ENCODE results near the gene ATXN2. TPM values are rescaled to one million over a fixed set of nuclear protein-coding genes. Genes with fewer than 3 reads are reported as not detected.

ATXN2 gene
- total and polyA plus RNA-seq, 9 of the 15 experiments (the other 6 are each of a cell fraction or from before 2014, with no cell fraction given) = 16.8 to 67.8 (median 29.3) TPM

DNA sequence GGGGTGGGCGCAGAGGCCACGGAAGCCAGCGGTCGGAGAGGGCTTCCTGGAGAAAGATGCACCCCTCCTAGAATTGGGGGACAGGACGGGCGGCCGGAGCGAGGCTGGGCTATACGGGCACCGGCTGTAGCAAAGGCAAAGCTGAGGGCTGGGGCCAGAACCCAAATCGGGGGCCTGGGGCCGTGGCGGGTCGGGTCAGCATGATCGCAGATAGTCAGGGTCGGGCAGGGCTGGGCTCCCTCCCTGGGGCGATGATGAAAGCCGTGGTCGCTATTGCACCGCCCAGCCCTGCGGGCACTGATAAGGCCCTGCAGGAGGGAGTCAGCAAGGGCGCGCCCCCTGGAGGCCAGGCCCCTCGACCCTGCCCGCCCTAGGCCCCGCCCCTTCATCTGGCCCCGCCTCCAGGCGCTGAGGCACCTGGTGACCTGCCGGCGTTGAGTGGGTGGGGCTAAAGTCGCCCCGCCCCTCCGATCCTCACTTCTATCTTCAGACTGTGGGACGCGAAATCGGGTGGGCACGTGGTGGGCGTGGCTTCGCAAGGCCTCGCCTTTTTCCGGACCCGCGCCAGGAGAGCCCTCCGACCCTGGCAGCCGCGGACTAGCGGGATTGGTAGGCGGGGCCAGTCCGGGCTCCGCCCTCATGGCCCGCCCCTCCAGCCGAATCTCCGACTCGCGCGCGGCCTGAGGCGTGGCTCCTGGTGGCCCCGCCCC lies 193.8 kb downstream of the ATXN2 start (continued):
- TF ChIP-seq KLF6 (CRISPR knock-in tag; IDR thresholded peaks at IDR 0.05; ENCODE audit: borderline replicate concordance) (peak; percentile 72; the same call in 1 of the 2 replicates), NFE2 (IDR thresholded peaks at IDR 0.05; ENCODE audit: low read depth) (peak; percentile 36; the same call in 1 of the 2 replicates), RBBP5 (IDR thresholded peaks at IDR 0.05; ENCODE audit: borderline replicate concordance, insufficient read depth, low read length, poor library complexity, severe bottlenecking) (peak; percentile 31), ZNF12 (CRISPR knock-in tag; IDR thresholded peaks at IDR 0.05) (0 out of 2 replicates have a peak, but pooled peaks have one; percentile 52), ESRRB (CRISPR knock-in tag; IDR thresholded peaks at IDR 0.05; ENCODE audit: borderline replicate concordance) (no peak), STAG1 (CRISPR knock-in tag; IDR thresholded peaks at IDR 0.05; ENCODE audit: borderline replicate concordance) (no peak), TEAD2 (tag; IDR thresholded peaks at IDR 0.05) (no peak), TGIF2 (CRISPR knock-in tag; IDR thresholded peaks at IDR 0.05) (no peak), STAT5A (IDR thresholded peaks at IDR 0.05; ENCODE audit: borderline replicate concordance, low read length) (peak; percentile 52; the same call in 1 of the 2 replicates), KAT7 (CRISPR knock-in tag; IDR thresholded peaks at IDR 0.05; ENCODE audit: borderline replicate concordance) (peak; percentile 58; the same call in 1 of the 2 replicates), ZNF76 (CRISPR knock-in tag; IDR thresholded peaks at IDR 0.05; ENCODE audit: borderline replicate concordance) (no peak), ZNF408 (CRISPR knock-in tag; IDR thresholded peaks at IDR 0.05; ENCODE audit: low read depth) (no peak), ZNF184 (CRISPR knock-in tag; IDR thresholded peaks at IDR 0.05) (no peak), NONO (IDR thresholded peaks at IDR 0.05; ENCODE audit: low read depth in 2 of 2, low read length in 1 of 2) (peak in 1 of 2 experiments; percentile 89; a peak in 2 of 4 replicates), GTF2E2 (tag; IDR thresholded peaks at IDR 0.05) (peak; percentile 52; the same call in 1 of the 2 replicates), PURB (CRISPR knock-in tag; IDR thresholded peaks at IDR 0.05; ENCODE audit: low read depth) (no peak), ELF2 (CRISPR knock-in tag; IDR thresholded peaks at IDR 0.05) (no peak), ZNF592 (IDR thresholded peaks at IDR 0.05) (no peak), RFX5 (IDR thresholded peaks at IDR 0.05; ENCODE audit: low read depth, low read length) (no peak), BDP1 (IDR thresholded peaks at IDR 0.05; ENCODE audit: insufficient read depth, insufficient read length) (no peak), ZNF121 (CRISPR knock-in tag; conservative IDR thresholded peaks at IDR 0.05) (no peak)
- TF ChIP-seq, protein P1, sequence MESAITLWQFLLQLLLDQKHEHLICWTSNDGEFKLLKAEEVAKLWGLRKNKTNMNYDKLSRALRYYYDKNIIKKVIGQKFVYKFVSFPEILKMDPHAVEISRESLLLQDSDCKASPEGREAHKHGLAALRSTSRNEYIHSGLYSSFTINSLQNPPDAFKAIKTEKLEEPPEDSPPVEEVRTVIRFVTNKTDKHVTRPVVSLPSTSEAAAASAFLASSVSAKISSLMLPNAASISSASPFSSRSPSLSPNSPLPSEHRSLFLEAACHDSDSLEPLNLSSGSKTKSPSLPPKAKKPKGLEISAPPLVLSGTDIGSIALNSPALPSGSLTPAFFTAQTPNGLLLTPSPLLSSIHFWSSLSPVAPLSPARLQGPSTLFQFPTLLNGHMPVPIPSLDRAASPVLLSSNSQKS (CRISPR knock-in tag; IDR thresholded peaks at IDR 0.05) = 0 out of 2 replicates have a peak, but pooled peaks have one; percentile 8
- TF ChIP-seq, protein P2, sequence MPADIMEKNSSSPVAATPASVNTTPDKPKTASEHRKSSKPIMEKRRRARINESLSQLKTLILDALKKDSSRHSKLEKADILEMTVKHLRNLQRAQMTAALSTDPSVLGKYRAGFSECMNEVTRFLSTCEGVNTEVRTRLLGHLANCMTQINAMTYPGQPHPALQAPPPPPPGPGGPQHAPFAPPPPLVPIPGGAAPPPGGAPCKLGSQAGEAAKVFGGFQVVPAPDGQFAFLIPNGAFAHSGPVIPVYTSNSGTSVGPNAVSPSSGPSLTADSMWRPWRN (IDR thresholded peaks at IDR 0.05; ENCODE audit: low read depth) = 0 out of 2 replicates have a peak, but pooled peaks have one; percentile 21

Measured in K562 (cell line).